ENCODE results near the gene ZBTB39. TPM values are rescaled to one million over a fixed set of nuclear protein-coding genes. Genes with fewer than 3 reads are reported as not detected.

The ZBTB39 gene
- total RNA-seq, 1 experiment from 2014 or later: 5.8 TPM

DNA sequence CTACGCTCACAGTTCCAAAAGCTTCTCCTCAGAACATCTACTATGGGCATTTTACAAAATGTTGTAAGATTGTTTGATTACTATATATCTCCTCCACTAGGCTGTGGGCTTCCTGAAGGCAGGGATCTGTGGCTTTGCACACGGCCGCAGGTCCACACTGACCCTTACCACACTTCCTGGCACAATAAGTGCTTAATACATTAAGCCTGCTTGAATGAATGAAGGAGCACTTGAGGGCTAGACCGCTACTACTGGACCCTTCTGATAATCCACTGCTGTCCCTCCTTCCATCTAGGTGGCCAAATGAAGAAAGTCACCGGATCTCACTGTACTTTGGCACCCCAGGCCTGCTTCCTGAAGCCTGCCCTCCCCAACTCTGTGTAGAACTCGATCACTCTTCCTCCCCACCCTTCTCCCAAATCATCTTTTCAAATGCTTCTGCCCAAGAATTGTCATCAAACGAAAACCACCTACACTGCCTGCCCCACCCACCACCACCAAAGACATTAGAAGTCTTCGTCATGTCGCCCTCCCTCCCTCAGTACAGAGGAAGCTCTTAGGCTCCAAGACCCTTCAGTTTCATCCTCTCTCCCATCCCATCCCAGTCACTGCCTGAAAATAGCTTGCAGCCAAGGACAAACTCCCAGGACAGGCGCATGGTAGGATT, 596 bp upstream of the ZBTB39 start:
- in situ Hi-C loops (cut with HindIII; ENCODE audit: low pct_unique_long_range_greater_than_20kb, low sequenced_read_pairs): no loop called here
- DNase-seq (ENCODE audit: low read depth, low spot score) (no peak), ATAC-seq (no peak)
- Histone ChIP-seq H3K4me3 (ENCODE audit: low read depth in 2 of 2, low read length in 2 of 2) (peak overlapping the region; percentile 22 to 44), H3K4me1 (ENCODE audit: control insufficient read depth, insufficient read depth, low read length) (peaks cover 14% of the 10 kb centered on the region), H3K27me3 (ENCODE audit: control insufficient read depth, insufficient read depth, low read length) (no peaks in the 10 kb centered on the region), H3K27ac (ENCODE audit: low read length) (peak overlapping the region; percentile 57; the same call in 1 of the 2 replicates), H3K36me3 (ENCODE audit: control insufficient read depth, insufficient read depth, low read length) (peaks cover 3% of the 10 kb centered on the region; the same call in 1 of the 2 replicates), H3K9me3 (ENCODE audit: control insufficient read depth, insufficient read depth, low read depth, low read length) (no peaks in the 10 kb centered on the region)
- intact Hi-C loops (cut with micrococcal nuclease; ENCODE audit: unreplicated experiment): loop anchor here (2.0 kb wide), 1 partner anchor 56 kb away; no protein-coding TSS in a partner anchor
- TF ChIP-seq CTCF (IDR thresholded peaks at IDR 0.05): peak; percentile 41; the same call in 1 of the 2 replicates
- no peak for TF ChIP-seq POLR2AphosphoS5 (IDR thresholded peaks at IDR 0.05; ENCODE audit: low read depth, low read length)
- POLR2A ChIA-PET: no interaction called here
- CTCF ChIA-PET: interaction anchor here (0.8 kb wide), 1 partner anchor 56 kb away, joined by 4 read pairs; no protein-coding TSS in a partner anchor
- BruUV-seq (replicated peaks): no TSS peak

- peaks cover 3% of the 10 kb centered on the region; the same call in 1 of the 2 replicates for H3K36me3 ChIP-seq (ENCODE audit: control insufficient read depth, insufficient read depth, low read length)
- peaks cover 14% of the 10 kb centered on the region for H3K4me1 ChIP-seq (ENCODE audit: control insufficient read depth, insufficient read depth, low read length)
- no peaks in the 10 kb centered on the region for H3K9me3 ChIP-seq (ENCODE audit: control insufficient read depth, insufficient read depth, low read depth, low read length)
- BruUV-seq (replicated peaks): no TSS peak
- in situ Hi-C loops (cut with HindIII; ENCODE audit: low pct_unique_long_range_greater_than_20kb, low sequenced_read_pairs): no loop called here
- H3K27ac ChIP-seq (ENCODE audit: low read length): no peak overlapping the region
- no peak for TF ChIP-seq POLR2AphosphoS5 (IDR thresholded peaks at IDR 0.05; ENCODE audit: low read depth, low read length)
- TF ChIP-seq, protein P1, sequence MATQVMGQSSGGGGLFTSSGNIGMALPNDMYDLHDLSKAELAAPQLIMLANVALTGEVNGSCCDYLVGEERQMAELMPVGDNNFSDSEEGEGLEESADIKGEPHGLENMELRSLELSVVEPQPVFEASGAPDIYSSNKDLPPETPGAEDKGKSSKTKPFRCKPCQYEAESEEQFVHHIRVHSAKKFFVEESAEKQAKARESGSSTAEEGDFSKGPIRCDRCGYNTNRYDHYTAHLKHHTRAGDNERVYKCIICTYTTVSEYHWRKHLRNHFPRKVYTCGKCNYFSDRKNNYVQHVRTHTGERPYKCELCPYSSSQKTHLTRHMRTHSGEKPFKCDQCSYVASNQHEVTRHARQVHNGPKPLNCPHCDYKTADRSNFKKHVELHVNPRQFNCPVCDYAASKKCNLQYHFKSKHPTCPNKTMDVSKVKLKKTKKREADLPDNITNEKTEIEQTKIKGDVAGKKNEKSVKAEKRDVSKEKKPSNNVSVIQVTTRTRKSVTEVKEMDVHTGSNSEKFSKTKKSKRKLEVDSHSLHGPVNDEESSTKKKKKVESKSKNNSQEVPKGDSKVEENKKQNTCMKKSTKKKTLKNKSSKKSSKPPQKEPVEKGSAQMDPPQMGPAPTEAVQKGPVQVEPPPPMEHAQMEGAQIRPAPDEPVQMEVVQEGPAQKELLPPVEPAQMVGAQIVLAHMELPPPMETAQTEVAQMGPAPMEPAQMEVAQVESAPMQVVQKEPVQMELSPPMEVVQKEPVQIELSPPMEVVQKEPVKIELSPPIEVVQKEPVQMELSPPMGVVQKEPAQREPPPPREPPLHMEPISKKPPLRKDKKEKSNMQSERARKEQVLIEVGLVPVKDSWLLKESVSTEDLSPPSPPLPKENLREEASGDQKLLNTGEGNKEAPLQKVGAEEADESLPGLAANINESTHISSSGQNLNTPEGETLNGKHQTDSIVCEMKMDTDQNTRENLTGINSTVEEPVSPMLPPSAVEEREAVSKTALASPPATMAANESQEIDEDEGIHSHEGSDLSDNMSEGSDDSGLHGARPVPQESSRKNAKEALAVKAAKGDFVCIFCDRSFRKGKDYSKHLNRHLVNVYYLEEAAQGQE (IDR thresholded peaks at IDR 0.05; ENCODE audit: insufficient read depth in 1 of 2, low read depth in 2 of 2, low read length in 1 of 2): no peak
- TF ChIP-seq SIN3A (IDR thresholded peaks at IDR 0.05; ENCODE audit: borderline replicate concordance, insufficient read depth, low read depth, low read length): no peak
- no peak for TF ChIP-seq CTCF (IDR thresholded peaks at IDR 0.05)
- TF ChIP-seq TCF7L2 (IDR thresholded peaks at IDR 0.05; ENCODE audit: low read depth, low read length): no peak
- H3K4me3 ChIP-seq (ENCODE audit: low read depth in 2 of 2, low read length in 2 of 2): no peak overlapping the region
- CTCF ChIA-PET: no interaction called here
- POLR2A ChIA-PET: no interaction called here
- intact Hi-C loops (cut with micrococcal nuclease; ENCODE audit: unreplicated experiment): loop anchor here (5.0 kb wide), 1 partner anchor 242 kb away; the partner anchor contains the start of gene HSD17B6
- no peak for ATAC-seq
- no peak for DNase-seq (ENCODE audit: low read depth, low spot score)
- H3K27me3 ChIP-seq (ENCODE audit: control insufficient read depth, insufficient read depth, low read length): no peaks in the 10 kb centered on the region
Observed at GRCh38 chr12:57004651-57005050, 1.7 kb downstream of the ZBTB39 start.
